PC-3 (cell line): ENCODE results near the gene TMC2.

ENCODE experiments used
- CTCF ChIP-seq: fragments of 300-600 bp; sonication (generic); conservative IDR thresholded peaks from 2 replicates; pipeline ENCODE4 v1.5.1; 2017; ENCODE audit warnings: antibody characterized with exemption, low read depth, mild to moderate bottlenecking, low read length
- EZH2 ChIP-seq: fragments of 300-600 bp; sonication (generic); IDR thresholded peaks from one replicate; pipeline ENCODE4 v1.6.1; 2017; ENCODE audit warnings: antibody characterized with exemption, mild to moderate bottlenecking, low read length; ENCODE audit not compliant: unreplicated experiment
- EZH2phosphoT487 ChIP-seq: fragments of 300-600 bp; sonication (generic); IDR thresholded peaks from 2 replicates; pipeline ENCODE4 v1.6.1; 2018; ENCODE audit warnings: mild to moderate bottlenecking, antibody characterized with exemption, low read length, borderline replicate concordance

GRCh38 chr20:2610941-2611720, 74.8 kb downstream of the TMC2 start:
- TF ChIP-seq CTCF, result no peak
- no peak for TF ChIP-seq EZH2phosphoT487
- TF ChIP-seq EZH2, result no peak
